GM12864 (cell line): ENCODE data around the gene TRAPPC12.
A peak's percentile ranks its signal among the peaks of the same experiment; 100 is the strongest.

Source experiments
- DNase-seq: peaks from one replicate; pipeline ENCODE4 v3.0.0-alpha.2; 2011; ENCODE audit warnings: low read depth
- H3K4me3 ChIP-seq: 2 replicates; pipeline ENCODE4 v1.5.1; 2011; ENCODE audit warnings: mild to moderate bottlenecking, low read depth, low read length, control low read depth
- TF ChIP-seq, protein P1 (sequence below): IDR thresholded peaks from 2 replicates; pipeline ENCODE4 v1.5.1; 2011; ENCODE audit warnings: low read depth, mild to moderate bottlenecking, moderate library complexity, low read length, control low read depth, inconsistent platforms; ENCODE audit errors: missing control alignments

The TRAPPC12 gene

DNA sequence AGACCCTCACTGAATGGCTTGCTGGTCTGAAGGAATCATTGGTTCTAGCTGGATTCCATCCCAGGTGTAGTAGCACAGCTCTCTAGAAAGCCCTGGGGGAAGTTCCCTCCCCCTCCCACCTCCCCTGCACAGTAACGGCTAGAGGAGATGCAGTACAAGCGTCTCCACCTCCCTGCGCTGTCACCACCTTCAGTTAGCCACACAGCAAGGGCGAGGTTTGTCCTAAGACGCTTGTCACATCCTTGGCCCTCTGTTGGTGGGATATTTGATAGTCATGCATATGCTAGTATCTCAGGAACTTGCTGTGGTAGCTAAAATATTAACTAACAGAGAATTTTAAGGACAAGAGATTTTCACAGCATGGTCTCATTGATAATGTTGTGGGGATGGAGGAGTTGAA is 19.4 kb downstream of the TRAPPC12 start:
- TF ChIP-seq, protein P1, sequence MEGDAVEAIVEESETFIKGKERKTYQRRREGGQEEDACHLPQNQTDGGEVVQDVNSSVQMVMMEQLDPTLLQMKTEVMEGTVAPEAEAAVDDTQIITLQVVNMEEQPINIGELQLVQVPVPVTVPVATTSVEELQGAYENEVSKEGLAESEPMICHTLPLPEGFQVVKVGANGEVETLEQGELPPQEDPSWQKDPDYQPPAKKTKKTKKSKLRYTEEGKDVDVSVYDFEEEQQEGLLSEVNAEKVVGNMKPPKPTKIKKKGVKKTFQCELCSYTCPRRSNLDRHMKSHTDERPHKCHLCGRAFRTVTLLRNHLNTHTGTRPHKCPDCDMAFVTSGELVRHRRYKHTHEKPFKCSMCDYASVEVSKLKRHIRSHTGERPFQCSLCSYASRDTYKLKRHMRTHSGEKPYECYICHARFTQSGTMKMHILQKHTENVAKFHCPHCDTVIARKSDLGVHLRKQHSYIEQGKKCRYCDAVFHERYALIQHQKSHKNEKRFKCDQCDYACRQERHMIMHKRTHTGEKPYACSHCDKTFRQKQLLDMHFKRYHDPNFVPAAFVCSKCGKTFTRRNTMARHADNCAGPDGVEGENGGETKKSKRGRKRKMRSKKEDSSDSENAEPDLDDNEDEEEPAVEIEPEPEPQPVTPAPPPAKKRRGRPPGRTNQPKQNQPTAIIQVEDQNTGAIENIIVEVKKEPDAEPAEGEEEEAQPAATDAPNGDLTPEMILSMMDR = no peak
- DNase-seq = no peak
- no peak overlapping the region for H3K4me3 ChIP-seq

DNA sequence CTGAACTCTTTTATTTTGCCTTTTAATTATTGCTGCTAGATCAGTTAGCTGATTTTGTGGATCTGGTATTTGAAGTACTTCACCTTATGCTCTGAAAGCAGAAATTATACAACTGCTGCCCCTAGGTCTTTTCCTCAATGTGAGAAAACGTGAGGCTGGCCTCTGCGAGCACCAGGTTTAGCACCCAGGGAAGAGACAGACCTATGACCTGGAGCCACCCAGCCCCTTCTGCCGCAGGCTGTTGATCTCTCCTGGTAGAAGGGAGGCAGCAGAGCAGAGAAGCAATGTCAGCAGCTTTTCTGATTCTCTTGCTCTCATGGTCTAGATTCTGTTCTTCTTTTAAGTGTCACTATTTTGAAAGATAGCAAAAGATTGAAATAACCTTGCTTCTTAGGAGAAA is 19.9 kb downstream of the TRAPPC12 start:
- H3K4me3 ChIP-seq = no peak overlapping the region
- TF ChIP-seq, protein P1 = no peak
- DNase-seq = no peak

- H3K4me3 ChIP-seq = no peak overlapping the region
- TF ChIP-seq, protein P1 = no peak
- DNase-seq = no peak
Observed at GRCh38 chr2:3399829-3400228, 20.3 kb downstream of the TRAPPC12 start.

GRCh38 chr2:3403587-3404334 is 24.3 kb downstream of the TRAPPC12 start:
- H3K4me3 ChIP-seq = no peak overlapping the region
- DNase-seq = peak; percentile 70
- TF ChIP-seq, protein P1 = no peak

GRCh38 chr2:3404349-3404894 is 24.9 kb downstream of the TRAPPC12 start:
- TF ChIP-seq, protein P1 = no peak
- H3K4me3 ChIP-seq = no peak overlapping the region
- DNase-seq = no peak

GRCh38 chr2:3405307-3405706 is 25.8 kb downstream of the TRAPPC12 start:
- DNase-seq = no peak
- TF ChIP-seq, protein P1 = no peak

GRCh38 chr2:3405876-3406275 is 26.4 kb downstream of the TRAPPC12 start:
- DNase-seq = no peak
- TF ChIP-seq, protein P1 = no peak
- no peak overlapping the region for H3K4me3 ChIP-seq

More at GRCh38 chr2:3405307-3405706, 25.8 kb downstream of the TRAPPC12 start:
- no peak overlapping the region for H3K4me3 ChIP-seq
